Cardiac muscle cell (in vitro differentiated cells and primary cell): ENCODE measurements around the gene RNF26. TPM values are rescaled to one million over a fixed set of nuclear protein-coding genes. Genes with fewer than 3 reads are reported as not detected.

ENCODE experiments used
- DNase-seq, 2 donors: peaks; one replicate each; pipeline versions ENCODE4 v3.0.0 to v3.0.0-alpha.2; 2010 to 2017; ENCODE audit warnings: low read depth in 1 of 2, low spot score in 1 of 2
- H3K27ac ChIP-seq: fragments of 200-600 bp; sonication (generic); 2 replicates; pipeline ENCODE4 v1.5.1; 2016
- H3K27me3 ChIP-seq: fragments of 200-600 bp; sonication (generic); 2 replicates; pipeline ENCODE4 v1.6.0; 2016; ENCODE audit warnings: control low read depth
- H3K36me3 ChIP-seq: fragments of 200-600 bp; sonication (generic); 2 replicates; pipeline ENCODE4 v1.5.1; 2016; ENCODE audit warnings: control low read depth
- H3K4me1 ChIP-seq: fragments of 200-600 bp; sonication (generic); 2 replicates; pipeline ENCODE4 v1.8.1; 2017; ENCODE audit warnings: low read depth, mild to moderate bottlenecking, mixed run types
- H3K4me3 ChIP-seq: fragments of 200-600 bp; sonication (generic); 2 replicates; pipeline ENCODE4 v1.5.1; 2016; ENCODE audit warnings: mild to moderate bottlenecking
- H3K9me3 ChIP-seq: fragments of 200-600 bp; sonication (generic); 2 replicates; pipeline ENCODE4 v1.5.1; 2017; ENCODE audit warnings: low read depth, mild to moderate bottlenecking, control low read depth
- polyA plus RNA-seq: library from polyadenylated mRNA; unstranded; fragments of >200 nt; fragmentation: Nextera tagmentation; extraction: Ambion mirVana; gene quantifications from 2 replicates; pipeline ENCODE4 v1.2.1, GENCODE V29; 2016
- total RNA-seq: library from RNA; depleted of rRNA; stranded (reverse); fragments of >200 nt; gene quantifications from 2 replicates; pipeline ENCODE4 v1.2.3, GENCODE V29; 2016
- TF ChIP-seq, protein P1 (sequence below): IDR thresholded peaks from 2 replicates; pipeline ENCODE4 v1.5.1; 2012; ENCODE audit warnings: low read depth, mild to moderate bottlenecking, low read length

Gene RNF26
- total and polyA plus RNA-seq, 2 experiments from 2014 or later, result 18.6 to 45.6 TPM

DNA sequence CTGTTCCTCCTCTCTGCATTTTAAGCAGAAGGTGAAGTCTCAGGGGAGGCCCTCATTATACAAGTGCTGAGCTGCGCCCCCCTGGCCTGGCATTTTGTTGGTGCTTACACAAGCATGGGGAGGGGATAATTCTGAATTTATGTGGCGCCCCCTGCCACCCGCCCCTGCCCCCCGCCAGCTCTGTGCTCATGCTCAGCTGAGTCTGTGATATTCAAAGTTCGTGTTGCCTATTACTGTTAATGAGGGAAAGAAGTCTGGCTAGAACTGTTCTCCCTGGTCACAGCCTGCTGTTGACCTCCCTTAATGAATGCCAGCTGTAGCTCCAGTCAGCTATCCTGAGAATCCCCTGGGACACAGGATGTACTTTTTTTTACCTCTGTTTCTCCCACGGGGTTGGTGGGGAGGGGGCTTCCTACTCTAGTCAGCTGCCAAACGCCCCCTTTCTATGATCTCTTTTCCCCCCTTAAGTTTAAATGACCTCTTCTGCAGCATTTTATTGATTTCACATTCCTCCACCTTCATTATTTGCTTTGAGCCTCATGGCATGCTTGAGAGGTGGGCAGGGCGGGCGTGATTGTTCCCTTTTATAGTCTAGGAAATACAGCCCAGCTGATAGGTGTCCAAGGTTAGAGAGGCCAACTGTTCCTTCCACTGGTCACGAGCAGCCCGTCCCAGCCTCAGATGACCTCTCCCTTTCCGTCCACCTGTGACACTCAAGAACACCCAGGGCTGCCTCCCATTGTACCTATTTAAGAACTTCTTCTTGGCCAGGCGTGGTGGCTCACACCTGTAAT, 35.0 kb downstream of the RNF26 start:
- no peak for DNase-seq
- TF ChIP-seq, protein P1, sequence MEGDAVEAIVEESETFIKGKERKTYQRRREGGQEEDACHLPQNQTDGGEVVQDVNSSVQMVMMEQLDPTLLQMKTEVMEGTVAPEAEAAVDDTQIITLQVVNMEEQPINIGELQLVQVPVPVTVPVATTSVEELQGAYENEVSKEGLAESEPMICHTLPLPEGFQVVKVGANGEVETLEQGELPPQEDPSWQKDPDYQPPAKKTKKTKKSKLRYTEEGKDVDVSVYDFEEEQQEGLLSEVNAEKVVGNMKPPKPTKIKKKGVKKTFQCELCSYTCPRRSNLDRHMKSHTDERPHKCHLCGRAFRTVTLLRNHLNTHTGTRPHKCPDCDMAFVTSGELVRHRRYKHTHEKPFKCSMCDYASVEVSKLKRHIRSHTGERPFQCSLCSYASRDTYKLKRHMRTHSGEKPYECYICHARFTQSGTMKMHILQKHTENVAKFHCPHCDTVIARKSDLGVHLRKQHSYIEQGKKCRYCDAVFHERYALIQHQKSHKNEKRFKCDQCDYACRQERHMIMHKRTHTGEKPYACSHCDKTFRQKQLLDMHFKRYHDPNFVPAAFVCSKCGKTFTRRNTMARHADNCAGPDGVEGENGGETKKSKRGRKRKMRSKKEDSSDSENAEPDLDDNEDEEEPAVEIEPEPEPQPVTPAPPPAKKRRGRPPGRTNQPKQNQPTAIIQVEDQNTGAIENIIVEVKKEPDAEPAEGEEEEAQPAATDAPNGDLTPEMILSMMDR, result no peak
- peaks cover 77% of the 10 kb centered on the region for H3K4me1 ChIP-seq
- no peaks in the 10 kb centered on the region for H3K36me3 ChIP-seq
- no peaks in the 10 kb centered on the region for H3K27me3 ChIP-seq
- H3K27ac ChIP-seq, result peak overlapping the region; percentile 88
- H3K9me3 ChIP-seq, result no peaks in the 10 kb centered on the region
- no peak overlapping the region for H3K4me3 ChIP-seq

DNA sequence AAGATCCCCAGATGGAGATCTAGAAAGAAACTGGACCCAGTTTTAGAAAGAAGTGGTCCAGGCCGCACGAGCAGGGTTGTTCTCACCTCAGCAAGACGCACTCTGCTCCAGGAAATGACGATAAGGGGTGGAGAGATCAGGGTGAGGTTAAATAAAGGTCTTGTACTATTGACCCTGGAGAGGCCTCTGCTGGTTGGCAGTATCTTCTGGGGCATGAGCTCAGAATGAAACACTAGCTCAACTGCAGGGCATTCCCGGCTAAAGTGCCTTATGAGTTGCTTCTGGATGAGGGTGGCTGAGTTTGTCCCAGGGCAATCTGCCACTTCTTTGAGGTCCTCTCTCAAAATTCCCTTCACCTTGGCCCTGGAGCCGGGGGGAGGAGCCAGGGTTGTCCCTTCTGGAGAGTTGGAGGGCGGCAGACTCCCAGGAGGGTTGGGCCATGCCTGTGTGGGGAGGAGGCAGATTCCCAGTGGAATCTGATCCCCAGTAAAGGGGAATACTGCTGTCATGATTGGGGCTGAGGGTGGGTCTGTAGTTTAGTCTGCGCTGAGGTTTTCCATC, 36.2 kb downstream of the RNF26 start:
- no peaks in the 10 kb centered on the region for H3K27me3 ChIP-seq
- H3K4me3 ChIP-seq, result no peak overlapping the region
- no peaks in the 10 kb centered on the region for H3K9me3 ChIP-seq
- peaks cover 77% of the 10 kb centered on the region for H3K4me1 ChIP-seq
- DNase-seq, result peak in 1 of 2 donors; percentile 59
- TF ChIP-seq, protein P1, result no peak
- peak overlapping the region; percentile 88 for H3K27ac ChIP-seq
- H3K36me3 ChIP-seq, result no peaks in the 10 kb centered on the region

DNA sequence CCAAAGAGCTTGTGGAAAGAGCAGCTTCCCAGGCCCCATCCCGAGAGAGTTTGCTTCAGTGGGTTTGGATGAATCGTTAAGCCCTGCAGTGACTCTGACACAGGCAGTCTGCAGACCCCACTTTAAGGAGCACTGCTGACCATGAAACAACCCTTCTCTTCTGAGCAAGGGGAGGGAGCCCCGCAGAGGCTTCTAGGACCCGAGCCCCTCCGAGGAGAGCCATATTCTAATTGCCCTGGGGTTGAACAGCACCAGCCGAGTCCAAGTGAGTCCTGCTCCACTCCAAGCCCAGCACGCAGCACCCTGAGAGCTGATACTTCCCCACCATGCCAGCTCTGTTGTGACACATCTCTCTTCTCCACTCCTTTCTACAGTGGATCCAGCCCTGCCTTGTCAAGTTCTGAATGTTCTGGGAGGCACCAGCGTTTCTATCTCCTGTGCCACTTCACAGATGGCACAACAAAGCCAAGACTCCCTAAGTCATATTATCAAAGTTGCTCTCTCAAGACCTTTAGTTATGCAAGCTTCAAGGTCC, 36.8 kb downstream of the RNF26 start:
- DNase-seq, result no peak
- TF ChIP-seq, protein P1, result no peak
- Histone ChIP-seq H3K9me3 (no peaks in the 10 kb centered on the region), H3K27me3 (no peaks in the 10 kb centered on the region), H3K4me3 (no peak overlapping the region), H3K27ac (peak overlapping the region; percentile 88), H3K36me3 (no peaks in the 10 kb centered on the region), H3K4me1 (peaks cover 78% of the 10 kb centered on the region)

DNA sequence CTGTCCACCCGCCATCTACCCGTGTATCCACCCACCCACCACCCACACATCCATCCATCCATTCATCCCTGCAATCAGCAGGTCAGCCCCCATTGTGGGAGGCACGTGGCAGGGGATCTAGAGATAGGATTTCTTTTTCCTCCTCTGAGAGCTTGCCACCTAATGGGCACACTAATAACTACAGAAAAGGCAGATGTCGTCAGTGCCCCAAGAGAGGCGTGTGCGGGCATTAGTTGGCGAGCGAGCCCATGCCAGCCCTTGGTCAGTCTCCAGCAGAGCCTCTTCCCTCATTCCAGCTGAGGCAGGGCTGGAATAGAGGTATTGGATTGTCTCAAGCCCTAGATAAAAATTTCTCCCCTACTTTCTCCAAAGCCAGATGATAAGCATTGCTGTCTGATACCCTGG, 37.5 kb downstream of the RNF26 start:
- Histone ChIP-seq H3K36me3 (no peaks in the 10 kb centered on the region), H3K27me3 (no peaks in the 10 kb centered on the region), H3K9me3 (no peaks in the 10 kb centered on the region), H3K4me1 (peaks cover 81% of the 10 kb centered on the region), H3K27ac (peak overlapping the region; percentile 88), H3K4me3 (no peak overlapping the region)
- TF ChIP-seq, protein P1, result no peak
- no peak for DNase-seq

DNA sequence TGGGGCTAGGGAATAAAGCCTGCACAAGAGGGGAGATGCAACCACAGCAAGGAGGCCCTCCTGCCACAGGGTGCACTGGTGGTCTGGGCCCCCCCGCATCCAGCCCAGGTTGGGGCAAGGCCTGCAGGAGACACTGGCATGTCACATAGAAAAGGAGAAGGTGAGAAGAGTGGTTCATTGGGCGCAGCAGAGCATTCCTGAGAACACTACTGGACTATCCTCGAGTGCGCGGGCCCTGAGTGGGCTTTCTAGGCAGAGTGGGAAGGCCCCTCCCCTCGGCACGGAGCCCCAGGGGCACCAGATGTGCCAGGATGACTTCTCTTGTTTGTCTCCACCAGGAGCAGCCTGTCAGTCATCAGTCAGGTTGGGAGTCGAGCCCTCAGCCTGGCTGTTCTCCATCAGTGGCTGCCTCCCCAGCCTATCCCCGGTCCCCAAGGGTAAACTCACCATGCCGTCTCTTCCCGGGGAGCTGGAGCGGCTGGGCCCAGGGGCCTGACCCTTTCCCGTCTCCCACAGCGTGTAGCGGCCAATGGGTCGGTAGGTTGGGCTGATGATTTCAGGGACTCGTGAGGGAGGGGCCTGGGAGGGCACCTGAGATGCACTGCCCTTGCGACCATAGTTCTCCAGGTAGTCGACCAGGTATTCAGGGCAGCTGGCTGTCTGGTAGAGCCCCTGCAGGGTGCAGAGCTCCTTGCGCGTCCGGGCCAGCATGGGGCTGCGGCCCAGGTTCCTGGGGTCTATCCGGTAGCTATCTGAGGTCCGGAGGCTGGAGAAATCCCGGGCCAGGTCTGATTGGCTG, 38.1 kb downstream of the RNF26 start:
- no peak for DNase-seq
- Histone ChIP-seq H3K9me3 (no peaks in the 10 kb centered on the region), H3K36me3 (no peaks in the 10 kb centered on the region), H3K27ac (peak overlapping the region; percentile 88), H3K4me3 (no peak overlapping the region), H3K4me1 (peaks cover 86% of the 10 kb centered on the region), H3K27me3 (no peaks in the 10 kb centered on the region)
- TF ChIP-seq, protein P1, result no peak
